GM21515 (cell line): Measurements from ENCODE around the gene TICAM1.

Experiments used
- ATAC-seq: cut with Tn5 transposase; IDR thresholded peaks from one replicate; pipeline ENCODE4 v1.9.1; 2021; ENCODE audit not compliant: unreplicated experiment

Gene TICAM1

GRCh38 chr19:4773047-4773640 is 58.4 kb downstream of the TICAM1 start:
- ATAC-seq, result no peak

DNA sequence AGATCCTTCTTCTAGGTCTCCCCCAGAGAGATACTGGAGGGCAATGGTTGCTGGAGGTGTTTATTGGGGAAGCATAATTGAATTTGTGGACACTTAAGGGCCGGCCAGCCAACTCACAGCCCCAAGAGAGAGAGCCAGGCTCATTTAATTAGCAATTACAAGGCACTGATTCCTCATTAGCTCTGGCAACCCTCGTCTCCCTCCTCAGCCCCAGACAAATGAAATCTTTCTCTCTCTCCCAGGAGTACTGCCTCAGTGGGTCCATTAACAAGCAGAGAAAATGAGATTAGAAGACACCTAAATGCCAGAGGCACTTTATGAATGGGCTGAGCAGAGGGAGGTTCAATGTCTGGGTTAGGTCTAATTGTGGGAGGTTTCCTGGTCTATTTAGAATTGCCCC is 58.9 kb downstream of the TICAM1 start:
- no peak for ATAC-seq

DNA sequence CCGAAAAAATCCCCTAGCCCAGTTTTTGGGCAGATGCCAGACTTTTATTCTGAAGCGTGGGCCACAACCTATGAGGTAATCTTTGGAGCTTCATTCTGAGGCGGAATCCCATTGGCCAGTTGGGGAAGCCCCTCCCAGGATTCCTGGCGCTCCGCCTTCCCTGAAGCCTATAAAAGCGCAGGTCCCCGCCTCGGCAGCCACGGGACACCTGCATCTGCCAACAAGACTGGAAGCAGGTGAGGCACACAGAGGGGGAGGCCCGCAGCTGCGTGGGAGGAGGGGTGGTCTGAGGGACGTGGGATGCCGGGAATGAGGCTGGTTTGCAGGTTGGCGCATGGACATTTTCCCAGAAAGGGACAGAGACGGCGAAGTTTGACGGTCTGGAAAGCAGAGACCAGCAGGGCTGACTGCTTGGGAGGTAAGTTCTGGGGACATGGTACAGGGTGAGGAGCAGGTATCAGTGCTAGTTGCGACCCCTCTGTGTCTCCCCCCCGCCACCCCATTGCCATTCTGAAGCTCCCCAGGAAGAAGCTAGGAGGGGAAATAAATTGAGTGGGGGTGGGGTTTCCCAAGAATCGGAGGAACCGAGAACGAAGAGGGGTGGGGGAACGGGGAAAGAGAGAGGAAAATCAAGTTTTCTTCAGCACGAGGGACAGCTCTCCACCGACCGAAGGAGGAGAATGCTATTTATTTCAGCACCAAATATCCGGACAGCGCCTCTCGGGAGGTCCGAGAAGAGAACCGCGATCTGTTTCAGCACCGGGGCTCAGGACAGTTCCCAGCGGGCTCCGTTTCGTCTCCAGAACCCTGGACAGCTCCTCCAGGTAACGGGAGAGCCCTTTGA is 62.4 kb downstream of the TICAM1 start:
- ATAC-seq, result no peak
